HG03060 (cell line): ENCODE results near the gene ACSL6.

Experiments
- ATAC-seq: cut with Tn5 transposase; IDR thresholded peaks from one replicate; pipeline ENCODE4 v1.9.1; 2021; ENCODE audit warnings: low read depth, moderate number of reproducible peaks; ENCODE audit not compliant: unreplicated experiment

The ACSL6 gene

GRCh38 chr5:132049093-132049492 lies 37.6 kb upstream of the ACSL6 start:
- no peak for ATAC-seq

DNA sequence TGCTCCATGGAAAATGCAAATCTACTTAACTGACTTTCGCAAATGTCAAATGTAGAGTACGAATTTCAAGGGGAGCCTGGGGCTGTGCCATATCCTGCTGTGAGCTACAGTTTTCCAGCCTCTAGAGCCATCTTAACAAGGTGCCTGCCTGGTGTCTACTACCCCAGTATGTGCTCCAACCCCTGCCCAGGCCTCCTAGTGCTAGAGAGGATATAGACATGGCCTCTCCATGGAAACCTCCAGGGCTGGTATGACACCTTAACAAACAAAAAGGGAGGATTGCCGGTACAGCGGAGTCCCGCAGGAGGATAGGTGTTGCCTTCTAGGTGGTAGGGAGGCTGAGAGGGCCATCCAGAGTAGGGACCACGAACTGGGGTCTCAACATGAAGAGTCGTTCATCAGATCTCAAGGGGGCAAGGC lies 35.4 kb upstream of the ACSL6 start:
- ATAC-seq: no peak

- no peak for ATAC-seq
These were observed 32.7 kb upstream of the ACSL6 start for GRCh38 chr5:132044207-132044606.

- ATAC-seq: no peak
These were observed 25.9 kb upstream of the ACSL6 start for GRCh38 chr5:132037353-132037752.

DNA sequence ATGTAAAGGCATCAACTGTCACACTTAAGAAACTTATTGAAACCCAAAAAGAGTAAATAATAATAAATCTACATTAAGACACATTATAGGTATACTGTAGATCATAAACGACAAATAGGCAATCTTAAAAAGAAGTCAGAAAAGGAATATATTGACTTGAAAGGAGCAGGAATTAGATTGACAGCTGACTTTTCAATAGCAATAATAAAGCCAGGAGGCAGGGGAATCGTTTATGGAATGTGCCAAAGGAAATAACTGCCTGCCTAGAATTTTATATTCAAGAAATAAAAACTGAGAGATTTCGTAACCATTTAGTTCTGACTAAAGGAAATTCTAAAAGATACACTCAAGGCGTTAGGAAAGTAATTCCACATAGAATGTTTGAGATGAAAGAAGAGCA lies 21.7 kb upstream of the ACSL6 start:
- ATAC-seq: no peak

DNA sequence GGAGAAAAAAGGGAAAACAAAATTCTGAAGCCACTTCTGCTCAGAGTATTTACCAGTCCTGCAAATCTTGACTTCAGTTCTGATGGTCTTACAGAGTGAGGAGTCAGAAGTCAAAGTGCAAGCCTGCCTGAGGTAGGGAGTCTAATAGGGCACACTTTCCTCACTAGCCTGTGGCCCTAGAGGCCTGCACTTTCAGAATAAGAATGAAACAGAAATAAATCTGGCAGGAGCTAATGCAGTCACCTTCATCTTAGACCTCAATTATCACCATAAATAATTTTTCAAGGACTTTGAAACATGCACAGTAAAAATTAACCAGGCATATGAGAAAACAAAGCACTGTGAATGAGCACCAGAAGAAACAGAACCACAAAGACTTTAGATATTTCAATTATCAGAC lies 20.7 kb upstream of the ACSL6 start:
- ATAC-seq: no peak

DNA sequence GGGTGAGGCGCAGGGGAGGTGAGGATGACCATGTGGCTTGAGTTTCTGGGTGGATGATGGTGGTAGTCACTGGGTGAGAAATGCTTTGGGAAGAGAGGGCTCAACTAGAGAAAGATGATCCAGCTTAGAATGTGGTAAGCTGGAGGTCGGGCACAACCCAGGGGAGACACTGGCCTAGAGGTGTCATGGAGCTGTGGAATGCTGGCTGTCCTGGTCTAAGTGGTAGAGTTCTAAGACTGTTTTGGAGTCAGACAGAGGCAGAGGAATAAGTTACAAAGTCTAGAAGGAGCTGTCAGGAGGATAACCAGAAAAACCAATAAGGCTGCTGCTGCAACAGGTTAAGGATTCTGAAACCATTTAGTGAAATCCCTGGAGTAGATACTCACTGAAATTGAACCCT lies 19.2 kb upstream of the ACSL6 start:
- ATAC-seq: no peak

GRCh38 chr5:132029609-132030330 lies 18.3 kb upstream of the ACSL6 start:
- ATAC-seq: no peak

GRCh38 chr5:132027027-132027426 lies 15.6 kb upstream of the ACSL6 start:
- ATAC-seq: no peak

- ATAC-seq: no peak
These were observed 15.1 kb upstream of the ACSL6 start for GRCh38 chr5:132026516-132027008.

DNA sequence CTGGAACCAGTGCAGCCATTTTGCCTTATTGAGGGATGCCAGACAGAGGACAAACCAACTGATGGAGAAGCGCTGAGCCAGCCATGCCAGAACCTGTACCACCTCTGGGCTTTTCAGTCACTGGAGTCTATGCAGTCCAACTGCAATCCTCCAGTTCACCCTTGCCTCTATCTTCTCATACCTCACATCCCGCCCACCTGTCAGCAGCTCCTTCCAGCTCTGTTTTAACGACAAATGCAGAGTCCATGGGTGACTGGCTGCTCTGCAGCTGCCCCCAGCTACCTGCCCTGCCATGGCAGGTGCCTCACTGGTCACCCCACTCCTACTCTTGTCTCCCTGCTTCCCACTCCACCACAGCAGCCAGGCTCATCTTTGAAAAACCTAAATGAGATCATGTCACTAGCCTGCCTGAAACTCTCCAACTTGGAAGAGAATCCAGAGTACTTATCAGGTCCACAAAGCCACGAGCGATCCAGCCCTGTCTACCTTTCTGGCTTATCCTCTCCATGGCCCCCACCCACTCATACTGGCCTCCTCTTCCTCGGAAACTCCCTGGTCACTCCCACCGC lies 14.0 kb upstream of the ACSL6 start:
- ATAC-seq: no peak

- ATAC-seq: no peak
These were observed 13.4 kb upstream of the ACSL6 start for GRCh38 chr5:132024789-132025402.

GRCh38 chr5:132024117-132024435 lies 12.6 kb upstream of the ACSL6 start:
- no peak for ATAC-seq

GRCh38 chr5:132023258-132024116 lies 12.0 kb upstream of the ACSL6 start:
- ATAC-seq: no peak

- no peak for ATAC-seq
These were observed 11.3 kb upstream of the ACSL6 start for GRCh38 chr5:132022737-132023136.

DNA sequence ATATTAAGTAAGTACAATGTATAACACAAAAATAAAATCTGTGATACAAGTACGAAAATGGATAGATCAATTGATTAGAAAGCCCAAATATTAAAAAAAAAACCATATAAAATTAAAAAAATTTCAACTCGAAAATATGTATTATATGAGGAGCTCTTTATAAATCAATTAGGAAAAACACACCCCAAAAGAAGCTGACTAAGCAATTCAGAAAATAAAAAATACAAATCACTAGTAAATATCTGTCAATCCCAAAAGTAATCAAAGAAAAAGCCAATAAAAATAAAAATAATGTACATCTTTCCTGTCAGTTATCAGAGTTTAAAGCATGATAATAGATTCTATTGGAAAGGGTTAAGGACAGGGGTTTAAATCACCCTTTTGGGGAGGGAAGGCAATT lies 10.2 kb upstream of the ACSL6 start:
- ATAC-seq: no peak

GRCh38 chr5:132020568-132021339 lies 9.3 kb upstream of the ACSL6 start:
- no peak for ATAC-seq

DNA sequence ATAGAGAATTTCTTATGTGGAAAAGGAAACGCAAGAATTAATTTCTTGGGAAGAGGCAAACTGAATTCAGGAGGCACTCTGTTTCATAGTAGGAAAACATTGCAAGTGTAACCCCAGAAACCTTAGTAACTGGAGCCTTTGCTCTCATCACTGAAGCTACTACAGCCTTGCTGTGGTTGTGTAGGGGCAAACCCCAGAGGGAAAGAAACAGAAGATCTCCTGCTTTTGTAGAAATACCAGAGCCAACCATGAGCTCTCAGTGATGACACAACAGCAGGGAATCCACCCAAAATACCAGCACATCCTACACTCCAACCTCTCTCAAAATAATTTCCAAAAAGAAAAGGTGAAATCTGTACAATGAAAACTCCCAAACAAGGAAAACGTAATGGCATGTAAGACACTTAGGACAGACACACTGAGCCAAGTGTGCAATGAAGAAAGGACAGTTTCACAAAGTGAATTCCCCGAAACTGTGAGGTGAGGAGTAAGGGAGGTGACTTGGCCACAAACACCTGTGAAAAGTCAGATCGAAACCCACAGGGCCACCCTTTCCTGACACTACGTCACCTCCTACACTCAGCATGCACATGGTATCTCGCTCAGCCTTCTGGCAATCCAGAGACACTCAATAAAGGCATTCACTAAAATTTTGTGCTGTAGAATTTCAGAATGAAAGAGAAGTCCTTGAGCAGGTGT lies 8.5 kb upstream of the ACSL6 start:
- ATAC-seq: peak; percentile 99

DNA sequence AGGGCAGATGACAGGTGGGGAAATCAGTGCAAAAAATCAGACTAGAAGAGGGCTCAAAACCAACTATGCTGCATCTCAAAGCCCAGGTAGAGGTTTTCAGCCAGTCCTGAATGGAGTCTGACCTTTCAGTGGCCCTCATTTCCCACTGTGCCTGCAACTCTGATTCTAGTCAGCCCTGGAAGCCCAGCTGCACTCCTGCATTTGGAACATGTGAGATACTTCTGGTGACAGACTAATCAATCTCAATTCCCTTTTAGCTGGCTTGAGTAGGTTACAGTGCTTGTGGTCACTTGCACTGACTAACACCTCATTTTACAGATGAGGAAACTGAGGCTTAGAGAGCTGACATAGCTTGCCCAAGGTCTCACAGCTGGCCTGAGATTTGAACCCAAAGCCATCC lies 7.9 kb upstream of the ACSL6 start:
- no peak for ATAC-seq
